ENCODE measurements around the gene LMX1B. TPM values are rescaled to one million over a fixed set of nuclear protein-coding genes. Genes with fewer than 3 reads are reported as not detected.

LMX1B gene
- total RNA-seq, 1 experiment from 2014 or later, result not detected

DNA sequence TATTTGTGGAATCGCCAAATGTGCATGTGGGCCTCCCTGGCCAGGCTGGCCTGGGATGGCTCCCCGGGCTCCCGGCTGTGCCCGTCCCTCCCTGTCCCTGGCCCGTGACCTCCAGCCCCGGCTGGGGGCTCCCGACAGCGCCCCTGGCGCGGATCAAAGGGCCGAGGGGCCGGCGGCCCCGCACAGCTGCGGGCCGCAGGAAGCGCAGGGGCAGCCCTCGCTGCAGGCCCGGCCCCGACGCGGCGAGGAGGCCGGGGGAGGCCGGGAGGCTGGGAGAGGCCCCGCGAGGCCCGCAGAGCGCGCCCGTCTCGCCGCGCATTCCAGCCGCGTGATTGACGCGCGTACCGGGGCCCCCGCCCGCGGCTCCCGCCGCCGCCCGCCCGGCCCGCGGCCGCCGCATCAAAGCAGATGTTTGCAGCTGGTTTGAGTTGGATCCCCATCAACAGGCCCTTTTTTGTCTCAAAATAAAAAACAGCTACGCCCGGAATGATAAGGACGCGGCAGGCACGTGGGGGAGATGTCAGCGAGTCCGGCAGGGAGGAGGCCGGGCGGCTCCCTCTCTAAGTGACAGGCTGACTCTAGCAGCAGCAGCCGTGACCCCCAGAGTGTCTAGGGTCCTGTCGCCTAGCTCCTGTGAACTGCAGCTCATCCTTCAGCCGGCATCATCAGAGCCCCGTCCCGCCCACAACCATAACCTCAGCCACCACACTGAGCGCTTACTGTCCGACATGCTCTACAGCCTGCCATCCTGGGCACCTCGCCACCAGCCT, 69.4 kb downstream of the LMX1B start:
- TF ChIP-seq, protein P1, sequence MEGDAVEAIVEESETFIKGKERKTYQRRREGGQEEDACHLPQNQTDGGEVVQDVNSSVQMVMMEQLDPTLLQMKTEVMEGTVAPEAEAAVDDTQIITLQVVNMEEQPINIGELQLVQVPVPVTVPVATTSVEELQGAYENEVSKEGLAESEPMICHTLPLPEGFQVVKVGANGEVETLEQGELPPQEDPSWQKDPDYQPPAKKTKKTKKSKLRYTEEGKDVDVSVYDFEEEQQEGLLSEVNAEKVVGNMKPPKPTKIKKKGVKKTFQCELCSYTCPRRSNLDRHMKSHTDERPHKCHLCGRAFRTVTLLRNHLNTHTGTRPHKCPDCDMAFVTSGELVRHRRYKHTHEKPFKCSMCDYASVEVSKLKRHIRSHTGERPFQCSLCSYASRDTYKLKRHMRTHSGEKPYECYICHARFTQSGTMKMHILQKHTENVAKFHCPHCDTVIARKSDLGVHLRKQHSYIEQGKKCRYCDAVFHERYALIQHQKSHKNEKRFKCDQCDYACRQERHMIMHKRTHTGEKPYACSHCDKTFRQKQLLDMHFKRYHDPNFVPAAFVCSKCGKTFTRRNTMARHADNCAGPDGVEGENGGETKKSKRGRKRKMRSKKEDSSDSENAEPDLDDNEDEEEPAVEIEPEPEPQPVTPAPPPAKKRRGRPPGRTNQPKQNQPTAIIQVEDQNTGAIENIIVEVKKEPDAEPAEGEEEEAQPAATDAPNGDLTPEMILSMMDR (IDR thresholded peaks at IDR 0.05; ENCODE audit: unreplicated experiment), result no peak
- Mint-ChIP-seq H3K4me3 (ENCODE audit: low read depth, unreplicated experiment) (no peak overlapping the region), H3K9me3 (ENCODE audit: low read depth, unreplicated experiment) (no peaks in the 10 kb centered on the region), H3K27me3 (ENCODE audit: unreplicated experiment) (peaks cover 97% of the 10 kb centered on the region), H3K27ac (ENCODE audit: unreplicated experiment) (no peak overlapping the region), H3K4me1 (ENCODE audit: low read depth, unreplicated experiment) (no peaks in the 10 kb centered on the region), H3K36me3 (ENCODE audit: insufficient read depth, unreplicated experiment) (peaks cover 5% of the 10 kb centered on the region)
- intact Hi-C loops (cut with micrococcal nuclease; ENCODE audit: unreplicated experiment), result no loop called here
- CTCF ChIA-PET, result no interaction called here
- no peak for DNase-seq
- no TSS peak for BruUV-seq (replicated peaks)

DNA sequence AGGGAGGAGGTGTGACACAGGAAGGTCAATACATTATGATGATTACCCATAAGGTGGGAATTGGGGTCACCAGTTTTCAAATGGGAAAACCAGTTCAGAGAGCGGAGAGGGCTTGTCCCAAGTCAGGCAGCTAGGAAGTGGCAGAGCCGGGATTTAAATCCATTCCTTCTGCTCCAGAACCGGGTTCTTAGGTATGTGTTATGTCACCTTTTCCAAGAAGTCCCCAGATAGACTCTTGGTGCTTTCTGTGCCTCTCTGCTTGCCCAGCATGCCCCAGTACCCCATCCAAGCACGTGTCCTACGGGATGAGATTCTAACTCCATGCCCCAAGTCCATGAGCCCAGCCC, 69.9 kb downstream of the LMX1B start:
- Mint-ChIP-seq H3K27ac (ENCODE audit: unreplicated experiment) (no peak overlapping the region), H3K9me3 (ENCODE audit: low read depth, unreplicated experiment) (no peaks in the 10 kb centered on the region), H3K4me1 (ENCODE audit: low read depth, unreplicated experiment) (no peaks in the 10 kb centered on the region), H3K27me3 (ENCODE audit: unreplicated experiment) (peaks cover 97% of the 10 kb centered on the region), H3K36me3 (ENCODE audit: insufficient read depth, unreplicated experiment) (peaks cover 5% of the 10 kb centered on the region), H3K4me3 (ENCODE audit: low read depth, unreplicated experiment) (no peak overlapping the region)
- CTCF ChIA-PET, result no interaction called here
- TF ChIP-seq, protein P1 (IDR thresholded peaks at IDR 0.05; ENCODE audit: unreplicated experiment), result no peak
- BruUV-seq (replicated peaks), result no TSS peak
- DNase-seq, result no peak
- intact Hi-C loops (cut with micrococcal nuclease; ENCODE audit: unreplicated experiment), result no loop called here

DNA sequence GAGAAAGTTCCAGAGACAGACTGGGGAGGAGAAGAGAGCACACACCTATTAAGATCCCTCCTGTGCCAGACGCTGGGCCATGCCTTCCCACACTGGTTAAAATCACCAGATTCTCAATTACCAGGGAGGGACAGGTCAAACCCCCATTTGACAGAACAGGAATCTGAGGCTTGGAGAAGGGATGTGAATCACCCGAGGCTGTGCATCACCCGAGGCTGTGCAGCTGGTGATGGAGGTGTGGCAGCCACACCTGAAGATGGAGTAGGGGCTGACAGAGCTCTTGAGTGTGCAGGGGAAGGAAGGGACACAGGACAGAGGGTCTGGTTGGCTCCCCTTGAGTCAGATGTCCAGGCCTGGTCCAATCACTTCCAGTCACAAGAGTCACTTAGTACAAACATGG, 70.6 kb downstream of the LMX1B start:
- no peak overlapping the region for H3K27ac Mint-ChIP-seq (ENCODE audit: unreplicated experiment)
- BruUV-seq (replicated peaks), result no TSS peak
- TF ChIP-seq, protein P1 (IDR thresholded peaks at IDR 0.05; ENCODE audit: unreplicated experiment), result no peak
- no peak for DNase-seq
- H3K36me3 Mint-ChIP-seq (ENCODE audit: insufficient read depth, unreplicated experiment), result peaks cover 5% of the 10 kb centered on the region
- H3K27me3 Mint-ChIP-seq (ENCODE audit: unreplicated experiment), result peaks cover 97% of the 10 kb centered on the region
- CTCF ChIA-PET, result no interaction called here
- H3K4me3 Mint-ChIP-seq (ENCODE audit: low read depth, unreplicated experiment), result no peak overlapping the region
- H3K9me3 Mint-ChIP-seq (ENCODE audit: low read depth, unreplicated experiment), result no peaks in the 10 kb centered on the region
- no peaks in the 10 kb centered on the region for H3K4me1 Mint-ChIP-seq (ENCODE audit: low read depth, unreplicated experiment)
- intact Hi-C loops (cut with micrococcal nuclease; ENCODE audit: unreplicated experiment), result no loop called here

DNA sequence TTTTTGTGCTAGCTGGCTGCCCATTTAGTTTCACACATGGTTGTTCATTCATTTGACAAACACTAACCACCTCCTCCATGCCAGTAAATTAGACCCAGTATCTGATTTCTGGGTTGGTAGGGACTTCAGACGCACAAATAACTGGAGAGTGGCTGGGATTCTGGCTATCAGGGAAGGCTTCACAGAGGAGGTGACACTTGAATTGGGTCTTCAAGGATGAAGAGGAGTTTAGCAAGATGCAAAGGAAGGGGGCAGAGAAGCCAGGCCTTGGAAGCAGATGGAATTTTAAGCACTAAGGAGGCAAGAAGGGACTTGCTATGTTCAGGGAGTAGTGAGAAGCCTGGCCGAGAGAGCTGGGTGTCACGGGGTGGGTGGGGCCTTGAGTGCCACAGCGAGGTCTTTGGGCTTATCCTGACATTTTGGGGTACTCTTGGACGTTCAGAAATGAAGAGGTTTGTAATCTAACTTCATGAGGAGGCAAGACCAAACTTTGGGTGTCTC, 71.3 kb downstream of the LMX1B start:
- CTCF ChIA-PET, result no interaction called here
- TF ChIP-seq, protein P1 (IDR thresholded peaks at IDR 0.05; ENCODE audit: unreplicated experiment), result no peak

More for the DNA sequence above, 71.3 kb downstream of the LMX1B start:
- Mint-ChIP-seq H3K9me3 (ENCODE audit: low read depth, unreplicated experiment) (no peaks in the 10 kb centered on the region), H3K36me3 (ENCODE audit: insufficient read depth, unreplicated experiment) (peaks cover 5% of the 10 kb centered on the region), H3K4me3 (ENCODE audit: low read depth, unreplicated experiment) (no peak overlapping the region), H3K4me1 (ENCODE audit: low read depth, unreplicated experiment) (no peaks in the 10 kb centered on the region), H3K27me3 (ENCODE audit: unreplicated experiment) (peaks cover 97% of the 10 kb centered on the region), H3K27ac (ENCODE audit: unreplicated experiment) (no peak overlapping the region)
- no peak for DNase-seq
- BruUV-seq (replicated peaks), result no TSS peak
- intact Hi-C loops (cut with micrococcal nuclease; ENCODE audit: unreplicated experiment), result loop anchor here (5.0 kb wide), 1 partner anchor 73 kb away; the partner anchor contains the start of gene LMX1B

All from Calu3 (cell line).